Tibial nerve (tissue), 4 donors: ENCODE results near the gene TOPBP1. TPM values are rescaled to one million over a fixed set of nuclear protein-coding genes. Genes with fewer than 3 reads are reported as not detected.

Experiments
- DNase-seq, 2 donors: peaks; one replicate each; pipeline ENCODE4 v3.0.0-alpha.2; 2019; ENCODE audit warnings: low spot score in 2 of 2
- H3K27ac ChIP-seq, 4 donors: fragments of 200-600 bp; sonication (generic) in 3 of 4; one replicate each; pipeline ENCODE4 v1.5.1; 2017 to 2019; ENCODE audit warnings: mild to moderate bottlenecking in 1 of 4
- H3K27me3 ChIP-seq, 2 donors: fragments of 200-600 bp; sonication (generic) in 1 of 2; one replicate each; pipeline versions ENCODE4 v1.5.1 to v1.6.0; 2017 to 2019
- H3K36me3 ChIP-seq, 3 donors: fragments of 200-600 bp; sonication (generic); one replicate each; pipeline ENCODE4 v1.5.1; 2018 to 2019
- H3K4me1 ChIP-seq, 4 donors: fragments of 200-600 bp; sonication (generic) in 3 of 4; one replicate each; pipeline ENCODE4 v1.5.1; 2017 to 2019
- H3K4me3 ChIP-seq, 4 donors: fragments of 200-600 bp; sonication (generic) in 3 of 4; one replicate each; pipeline ENCODE4 v1.5.1; 2017 to 2019; ENCODE audit warnings: mild to moderate bottlenecking in 1 of 4, moderate library complexity in 1 of 4
- H3K9me3 ChIP-seq, 4 donors: fragments of 200-600 bp; sonication (generic) in 3 of 4; one replicate each; pipeline ENCODE4 v1.5.1; 2017 to 2019
- CTCF ChIP-seq, 5 experiments: fragments of 200-600 bp in 3 of 5; fragments of 450-650 bp in 2 of 5; sonication (generic) in 3 of 5; IDR thresholded peaks; one replicate each; pipeline ENCODE4 v1.5.1; 2016 to 2019; ENCODE audit warnings: antibody characterized with exemption in 5 of 5, mild to moderate bottlenecking in 3 of 5, moderate library complexity in 2 of 5
- EP300 ChIP-seq, 2 donors: sonication (generic); formaldehyde crosslinking; IDR thresholded peaks; one replicate each; pipeline ENCODE4 v1.6.1; 2017; ENCODE audit warnings: antibody characterized with exemption in 2 of 2, mild to moderate bottlenecking in 1 of 2
- POLR2A ChIP-seq, 2 donors: fragments of 450-650 bp; IDR thresholded peaks; one replicate each; pipeline ENCODE4 v1.6.1; 2017; ENCODE audit warnings: antibody characterized with exemption in 2 of 2, mild to moderate bottlenecking in 2 of 2, moderate library complexity in 2 of 2
- WGBS, 2 donors: methylation state at CpG; one replicate each; pipeline ENCODE4 v1.1.5; 2018; 5-methylcytosine and 5-hydroxymethylcytosine counted together
- total RNA-seq, 4 donors: library from RNA; depleted of rRNA; stranded (reverse); fragments of >200 nt; gene quantifications; one replicate each; pipeline ENCODE4 v1.1.0, GENCODE V29; 2016

Gene TOPBP1
- total RNA-seq, 4 donors from 2014 or later = 17.0 to 39.3 (median 22.1) TPM

DNA sequence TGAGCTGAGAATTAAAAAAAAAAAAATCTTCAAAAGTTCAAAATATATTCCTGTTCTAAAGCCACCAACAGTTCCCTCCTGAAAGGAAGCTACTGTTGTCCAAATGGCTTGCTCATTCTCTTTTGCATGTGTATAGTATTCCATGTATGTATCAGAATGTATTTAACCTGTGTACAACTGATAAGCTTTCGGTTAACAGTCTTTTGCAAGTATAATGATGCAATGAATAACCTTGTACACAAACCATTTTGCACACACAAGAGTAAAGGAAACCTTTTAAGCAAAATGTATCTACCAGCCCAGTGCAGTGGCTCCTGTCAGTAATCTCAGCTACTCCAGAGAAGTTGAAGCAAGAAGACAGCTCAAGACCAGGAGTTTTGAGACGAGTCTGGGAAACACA, 32.6 kb downstream of the TOPBP1 start:
- Histone ChIP-seq H3K36me3 (peaks cover 0 to 78% (median 0%) of the 10 kb centered on the region in 3 donors), H3K27ac (no peak overlapping the region), H3K9me3 (no peaks in the 10 kb centered on the region), H3K4me3 (no peak overlapping the region), H3K4me1 (no peaks in the 10 kb centered on the region), H3K27me3 (no peaks in the 10 kb centered on the region)
- 90 to 97% methylated on average over 2 of the region's 2 CpGs for WGBS, 2 donors
- TF ChIP-seq CTCF (IDR thresholded peaks at IDR 0.05) (no peak), POLR2A (IDR thresholded peaks at IDR 0.05) (no peak), EP300 (IDR thresholded peaks at IDR 0.05) (no peak)
- DNase-seq = no peak

GRCh38 chr3:133627789-133628188, 34.0 kb downstream of the TOPBP1 start:
- Histone ChIP-seq H3K4me3 (no peak overlapping the region), H3K9me3 (no peaks in the 10 kb centered on the region), H3K27ac (no peak overlapping the region), H3K36me3 (peaks cover 0 to 78% (median 0%) of the 10 kb centered on the region in 3 donors), H3K4me1 (no peaks in the 10 kb centered on the region), H3K27me3 (no peaks in the 10 kb centered on the region)
- DNase-seq = no peak
- TF ChIP-seq EP300 (IDR thresholded peaks at IDR 0.05) (no peak), CTCF (IDR thresholded peaks at IDR 0.05) (no peak), POLR2A (IDR thresholded peaks at IDR 0.05) (no peak)

DNA sequence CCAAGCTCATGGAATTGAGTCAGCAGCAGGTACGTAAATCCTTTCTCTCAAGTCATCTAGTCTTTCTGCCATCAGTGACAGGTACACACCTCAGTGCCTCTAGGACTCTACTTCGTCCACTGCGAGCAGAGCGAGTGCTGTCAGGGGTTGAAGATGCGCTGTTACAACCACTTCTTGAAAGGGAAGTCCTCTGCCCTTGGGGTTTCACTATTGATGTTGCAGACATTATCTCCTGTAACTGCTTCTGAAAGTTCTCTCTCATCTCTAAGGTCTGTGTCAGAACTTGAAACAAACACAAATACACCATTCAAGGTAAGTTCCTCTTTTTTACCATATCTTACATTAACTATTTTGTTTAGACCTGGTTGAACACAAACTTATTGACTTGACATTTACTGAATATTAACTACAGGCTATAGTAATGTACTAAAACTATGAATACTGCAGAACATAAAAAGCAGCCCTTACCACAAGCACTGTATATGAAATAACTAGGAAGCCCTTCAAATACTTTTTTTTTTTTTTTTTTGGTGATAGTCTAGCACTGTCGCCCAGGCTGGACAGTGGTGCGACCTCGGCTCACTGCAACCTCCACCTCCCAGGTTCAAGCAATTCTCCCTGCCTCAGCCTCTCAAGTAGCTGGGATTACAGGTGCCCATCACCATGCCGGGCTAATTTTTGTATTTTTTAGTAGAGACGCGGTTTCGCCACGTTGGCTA, 41.5 kb downstream of the TOPBP1 start:
- WGBS, 2 donors = 94 to 98% methylated on average over 13 of the region's 13 CpGs
- no peaks in the 10 kb centered on the region for H3K4me1 ChIP-seq
- peaks cover 0 to 90% (median 4%) of the 10 kb centered on the region in 3 donors for H3K36me3 ChIP-seq
- no peaks in the 10 kb centered on the region for H3K27me3 ChIP-seq
- H3K9me3 ChIP-seq = no peaks in the 10 kb centered on the region
- H3K4me3 ChIP-seq = no peak overlapping the region
- TF ChIP-seq EP300 (IDR thresholded peaks at IDR 0.05) (no peak), CTCF (IDR thresholded peaks at IDR 0.05) (no peak), POLR2A (IDR thresholded peaks at IDR 0.05) (no peak)
- no peak overlapping the region for H3K27ac ChIP-seq
- DNase-seq = no peak

- Histone ChIP-seq H3K36me3 (peaks cover 3 to 92% (median 4%) of the 10 kb centered on the region in 3 donors), H3K9me3 (no peaks in the 10 kb centered on the region), H3K27me3 (no peaks in the 10 kb centered on the region), H3K4me1 (no peaks in the 10 kb centered on the region), H3K27ac (no peak overlapping the region), H3K4me3 (no peak overlapping the region)
- 98 to 100% methylated on average over 2 of the region's 2 CpGs for WGBS, 2 donors
- TF ChIP-seq EP300 (IDR thresholded peaks at IDR 0.05) (no peak), POLR2A (IDR thresholded peaks at IDR 0.05) (no peak), CTCF (IDR thresholded peaks at IDR 0.05) (no peak)
- DNase-seq = no peak
These were observed 50.2 kb downstream of the TOPBP1 start for GRCh38 chr3:133611534-133611933.

GRCh38 chr3:133610031-133610430, 51.7 kb downstream of the TOPBP1 start:
- no peak for DNase-seq

More at GRCh38 chr3:133610031-133610430, 51.7 kb downstream of the TOPBP1 start:
- Histone ChIP-seq H3K4me1 (no peaks in the 10 kb centered on the region), H3K4me3 (no peak overlapping the region), H3K9me3 (no peaks in the 10 kb centered on the region), H3K27me3 (no peaks in the 10 kb centered on the region), H3K27ac (no peak overlapping the region), H3K36me3 (peaks cover 3 to 89% (median 4%) of the 10 kb centered on the region in 3 donors)
- TF ChIP-seq POLR2A (IDR thresholded peaks at IDR 0.05) (no peak), CTCF (IDR thresholded peaks at IDR 0.05) (no peak), EP300 (IDR thresholded peaks at IDR 0.05) (no peak)
